GM18909 (cell line): Measurements from ENCODE around the gene MUC20.
"Not testable (repeated sequence)": the region's sequence is repeated elsewhere in the genome, so short reads cannot be mapped to it uniquely, and the experiment has no call there.

ENCODE experiments used
- ATAC-seq: cut with Tn5 transposase; IDR thresholded peaks from one replicate; pipeline ENCODE4 v1.9.1; 2021; ENCODE audit warnings: mild to moderate bottlenecking; ENCODE audit not compliant: unreplicated experiment, poor library complexity

MUC20 gene

DNA sequence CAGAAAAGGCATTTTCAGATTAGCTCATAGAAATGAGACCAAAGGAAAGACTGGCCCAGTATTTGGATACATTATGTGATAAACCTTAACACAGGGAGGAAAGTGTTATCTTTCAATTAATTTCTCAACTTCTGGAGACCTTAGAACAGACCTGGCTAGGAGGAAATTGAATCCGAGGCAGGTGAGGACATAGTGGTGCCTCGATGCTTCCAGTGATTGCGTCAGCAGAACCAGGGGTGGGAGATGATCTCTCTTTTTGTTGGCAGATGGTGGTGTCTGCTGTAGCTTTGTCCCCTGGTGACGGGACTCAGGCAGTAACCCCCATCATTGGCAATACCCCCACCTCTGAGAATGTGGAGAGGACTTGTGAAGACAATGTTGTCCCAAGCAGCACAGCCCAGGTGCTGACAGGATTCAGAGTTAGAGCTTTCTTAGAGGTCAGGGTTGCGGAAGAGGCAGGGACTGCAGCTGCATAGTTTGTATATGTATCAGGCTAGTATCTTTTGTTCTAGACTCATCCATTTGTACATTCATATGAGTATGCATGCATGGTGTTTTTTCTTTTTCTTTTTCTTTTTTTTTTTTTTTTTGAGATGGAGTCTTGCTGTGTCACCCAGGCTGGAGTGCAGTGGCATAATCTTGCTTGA lies 27.9 kb upstream of the MUC20 start:
- ATAC-seq, result no peak

DNA sequence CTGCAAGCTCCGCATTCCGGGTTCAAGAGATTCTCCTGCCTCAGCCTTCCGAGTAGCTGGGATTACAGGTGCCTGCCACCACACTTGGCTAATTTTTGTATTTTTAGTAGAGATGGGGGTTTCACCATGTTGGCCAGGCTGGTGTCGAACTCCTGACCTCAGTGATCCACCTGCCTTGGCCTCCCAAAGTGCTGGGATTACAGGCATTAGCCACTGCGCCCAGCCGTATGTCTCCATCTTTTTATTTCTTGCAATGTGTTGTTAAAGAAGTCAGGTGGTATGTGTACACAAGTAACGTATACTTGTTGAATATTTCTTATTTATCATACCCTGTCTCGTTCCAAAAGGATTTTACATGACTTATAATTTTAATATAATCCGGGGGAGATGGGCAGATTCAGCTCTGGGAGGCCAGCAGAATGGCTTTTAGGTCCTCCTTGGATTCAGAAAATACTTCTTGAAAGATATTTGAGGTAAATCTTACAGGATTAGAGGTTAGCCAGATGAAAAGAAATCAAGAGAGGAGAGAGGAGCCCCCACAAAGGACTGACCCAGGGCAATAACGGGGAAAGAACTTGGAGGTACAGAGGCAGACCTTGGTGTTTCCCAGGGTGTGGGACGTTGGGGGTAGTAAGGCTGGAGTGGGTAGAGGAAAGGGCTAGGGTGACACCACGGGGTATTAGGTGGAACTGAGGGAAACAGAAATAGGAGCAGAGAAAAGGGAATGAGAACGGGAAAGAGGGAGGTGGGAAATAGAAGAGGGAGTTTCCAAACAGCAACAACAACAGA lies 27.2 kb upstream of the MUC20 start:
- no peak for ATAC-seq

DNA sequence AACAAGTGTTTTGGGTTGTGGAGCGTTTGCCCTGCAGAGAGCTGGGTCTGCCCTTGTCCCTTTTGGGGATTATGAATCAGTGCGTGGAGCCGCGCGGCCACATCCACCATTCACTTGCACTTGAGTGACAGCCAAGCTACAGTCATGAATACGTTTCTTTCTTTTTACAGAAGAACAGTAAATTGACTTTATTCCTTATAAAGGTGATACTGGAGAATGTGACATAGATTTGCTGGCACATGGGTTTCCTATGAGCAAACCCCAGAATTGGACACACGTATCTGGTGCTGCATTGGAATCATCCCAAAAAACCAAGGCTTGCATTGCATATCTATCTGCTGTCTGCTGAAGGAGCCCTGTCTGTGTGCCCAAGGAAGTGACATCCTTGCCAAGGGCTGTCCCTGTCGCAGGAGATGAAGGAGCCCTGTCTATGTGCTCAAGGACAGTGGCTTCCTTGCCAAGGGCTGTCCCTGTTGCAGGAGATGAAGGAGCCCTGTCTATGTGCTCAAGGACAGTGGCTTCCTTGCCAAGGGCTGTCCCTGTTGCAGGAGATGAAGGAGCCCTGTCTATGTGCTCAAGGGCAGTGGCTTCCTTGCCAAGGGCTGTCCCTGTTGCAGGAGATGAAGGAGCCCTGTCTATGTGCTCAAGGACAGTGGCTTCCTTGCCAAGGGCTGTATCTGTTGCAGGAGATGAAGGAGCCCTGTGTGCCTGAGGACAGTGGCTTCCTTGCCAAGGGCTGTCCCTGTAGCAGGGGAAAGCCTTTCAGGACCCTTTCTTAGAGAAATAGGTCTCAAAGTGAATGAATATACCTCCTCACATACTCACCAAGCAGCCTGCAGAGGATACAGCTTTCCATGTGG lies 26.3 kb upstream of the MUC20 start:
- not testable (repeated sequence) for ATAC-seq

DNA sequence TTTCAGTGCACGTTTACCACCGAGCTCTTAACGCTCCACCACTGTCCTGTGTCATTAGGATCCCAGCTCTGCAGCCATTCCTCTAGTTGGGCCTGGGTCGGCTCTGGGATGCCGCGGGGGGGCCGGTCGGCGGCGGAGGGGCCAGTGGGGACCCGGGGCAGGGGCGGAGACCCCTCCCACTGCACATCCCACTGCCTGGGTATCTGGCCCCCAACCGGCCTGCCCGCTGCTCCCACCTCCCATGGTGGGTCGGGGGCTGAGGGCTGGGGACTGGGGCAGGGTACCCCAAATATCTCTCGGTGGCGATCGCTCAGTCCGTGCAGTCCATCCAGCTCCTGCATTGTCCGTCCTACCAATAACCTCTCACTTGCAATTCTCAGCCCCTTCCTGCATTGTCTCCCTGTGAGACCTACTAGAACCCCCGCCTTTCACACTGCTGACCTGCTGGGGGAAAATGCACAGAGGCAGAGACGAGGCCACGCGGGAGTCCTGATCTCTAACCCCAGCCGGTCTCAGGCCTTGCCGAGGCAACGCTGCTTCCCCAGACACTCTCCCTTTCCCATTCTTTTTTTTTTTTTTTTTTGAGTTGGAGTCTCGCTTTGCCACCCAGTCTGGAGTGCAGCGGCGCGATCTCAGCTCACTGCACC lies 24.0 kb upstream of the MUC20 start:
- no peak for ATAC-seq

DNA sequence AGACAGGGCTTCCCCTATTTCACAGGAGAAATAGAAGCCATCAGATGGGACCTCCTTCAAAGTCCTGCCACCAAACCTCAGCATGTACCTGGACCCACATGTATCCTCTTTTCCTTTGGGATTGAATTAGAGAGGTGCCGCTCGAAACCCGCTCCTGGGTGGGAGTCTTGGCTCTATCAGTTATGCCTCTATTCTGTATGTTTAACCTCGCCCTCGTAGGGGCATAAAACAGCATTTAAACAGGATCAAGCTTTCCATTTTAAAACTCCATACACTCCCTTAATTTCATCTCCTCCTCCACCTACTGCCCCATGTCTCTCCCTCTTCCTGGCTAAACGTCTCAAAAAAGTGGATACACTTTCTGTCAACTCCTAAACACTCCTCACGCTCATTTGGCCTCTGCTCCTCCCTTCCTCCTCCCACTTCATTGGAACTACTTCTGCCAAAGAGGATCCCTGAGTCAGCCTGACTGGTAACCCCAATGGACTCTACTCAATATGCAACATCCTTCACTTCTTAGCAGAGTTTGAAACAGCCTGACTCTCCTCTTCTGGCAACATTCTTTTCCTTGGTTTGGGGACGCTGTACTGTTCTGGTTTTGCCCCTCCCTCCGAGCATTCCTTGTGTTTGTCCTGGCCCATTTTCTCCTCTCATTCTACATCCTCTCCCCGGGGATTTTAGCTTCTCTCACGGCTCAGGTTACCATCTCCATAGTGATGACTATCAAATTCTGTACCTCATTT lies 23.0 kb upstream of the MUC20 start:
- no peak for ATAC-seq

DNA sequence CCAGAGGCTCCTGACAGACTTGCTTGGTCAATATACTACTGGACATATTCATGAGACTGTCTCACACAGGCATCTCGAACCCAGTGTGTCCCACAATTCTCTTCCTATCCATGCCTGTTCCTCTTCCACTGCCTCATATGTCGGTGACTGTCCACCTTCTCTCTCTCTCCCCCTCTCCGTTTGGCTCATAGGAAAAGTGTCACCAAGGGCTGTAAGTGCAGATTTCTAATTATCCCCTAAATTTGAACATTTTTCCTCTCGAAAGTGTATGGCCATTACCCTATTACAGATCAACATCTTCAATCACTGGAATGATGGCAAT lies 22.5 kb upstream of the MUC20 start:
- no peak for ATAC-seq

DNA sequence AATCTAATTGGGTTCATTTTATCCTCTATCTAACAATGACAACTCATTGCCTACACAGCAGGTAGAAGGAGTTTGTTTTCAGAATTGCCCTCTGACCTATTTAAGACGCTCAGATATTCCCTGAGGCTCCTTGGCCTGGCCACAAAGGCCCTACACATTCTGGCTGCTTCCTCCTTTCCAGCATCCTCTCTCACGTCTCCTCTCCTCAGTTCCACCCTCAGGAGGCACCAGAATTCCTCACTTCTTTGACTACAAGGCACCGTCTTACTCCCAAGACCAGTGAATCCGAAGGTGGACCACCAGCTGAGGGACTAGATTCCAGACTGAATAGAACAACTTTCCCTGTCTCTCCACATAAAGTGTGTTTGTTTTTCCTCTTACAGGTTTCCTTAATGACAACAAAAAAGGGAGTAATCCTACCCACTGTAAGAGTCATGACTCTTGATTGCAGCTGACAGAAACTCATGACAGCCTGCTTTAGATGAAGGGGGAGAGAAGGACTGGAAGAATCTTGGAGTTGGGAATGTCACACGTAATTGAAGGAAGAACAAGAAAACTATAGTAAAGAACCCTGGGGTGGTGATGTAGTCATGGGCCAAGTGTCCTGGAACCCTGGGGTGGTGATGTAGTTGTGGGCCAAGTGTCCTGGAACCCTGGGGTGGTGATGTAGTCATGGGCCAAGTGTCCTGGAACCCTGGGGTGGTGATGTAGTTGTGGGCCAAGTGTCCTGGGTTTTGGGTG lies 22.0 kb upstream of the MUC20 start:
- no peak for ATAC-seq

DNA sequence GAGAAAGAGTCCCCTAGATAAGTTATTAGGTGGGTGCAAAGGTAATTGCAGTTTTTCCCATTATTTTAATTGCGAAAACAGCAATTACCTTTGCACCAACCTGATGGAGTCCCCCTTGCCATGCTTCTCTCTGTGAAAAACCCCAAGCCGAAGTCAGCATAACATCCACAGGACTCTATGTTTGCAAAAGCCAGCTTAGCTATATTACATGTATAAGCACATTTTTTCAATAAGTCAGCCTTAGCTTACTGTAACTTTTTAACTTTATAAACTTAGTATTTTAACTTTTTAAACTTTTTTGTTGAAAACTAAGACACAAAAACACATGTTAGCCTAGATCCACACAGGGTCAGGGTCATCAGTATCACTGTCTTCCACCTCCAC lies 21.4 kb upstream of the MUC20 start:
- ATAC-seq, result no peak

DNA sequence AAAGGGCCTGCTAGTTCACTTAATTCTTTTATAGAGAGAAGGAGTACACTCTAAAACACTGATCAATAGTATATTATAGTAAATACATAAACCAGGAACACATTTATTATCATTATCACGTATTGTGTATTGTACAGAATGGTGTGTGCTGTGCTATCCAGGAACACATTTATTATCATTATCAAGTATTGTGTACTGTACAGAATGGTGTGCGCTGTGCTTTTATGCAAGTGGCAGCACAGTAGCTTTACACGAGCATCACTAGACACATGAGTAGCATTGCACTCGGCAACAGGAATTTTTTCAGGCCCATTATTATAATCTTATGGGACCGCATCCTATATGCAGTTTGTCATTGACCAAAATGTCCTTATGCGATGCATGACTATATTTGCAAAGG lies 20.9 kb upstream of the MUC20 start:
- ATAC-seq, result no peak

DNA sequence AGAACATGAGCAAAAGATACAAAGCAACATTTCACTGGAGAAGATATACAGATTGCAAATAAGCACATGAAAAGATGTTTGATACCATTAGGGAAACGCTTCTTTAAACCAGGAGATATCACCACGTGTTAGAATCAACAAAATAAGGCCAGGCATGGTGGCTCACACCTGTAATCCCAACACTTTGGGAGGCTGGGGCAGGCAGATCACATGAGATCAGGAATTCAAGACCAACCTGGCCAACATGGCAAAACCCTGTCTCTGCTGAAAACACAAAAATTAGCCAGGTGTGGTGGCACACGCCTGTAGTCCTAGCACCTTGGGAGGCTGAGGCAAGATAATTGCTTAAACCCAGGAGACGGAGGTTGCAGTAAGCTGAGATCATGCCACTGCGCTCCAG lies 20.5 kb upstream of the MUC20 start:
- ATAC-seq, result no peak

DNA sequence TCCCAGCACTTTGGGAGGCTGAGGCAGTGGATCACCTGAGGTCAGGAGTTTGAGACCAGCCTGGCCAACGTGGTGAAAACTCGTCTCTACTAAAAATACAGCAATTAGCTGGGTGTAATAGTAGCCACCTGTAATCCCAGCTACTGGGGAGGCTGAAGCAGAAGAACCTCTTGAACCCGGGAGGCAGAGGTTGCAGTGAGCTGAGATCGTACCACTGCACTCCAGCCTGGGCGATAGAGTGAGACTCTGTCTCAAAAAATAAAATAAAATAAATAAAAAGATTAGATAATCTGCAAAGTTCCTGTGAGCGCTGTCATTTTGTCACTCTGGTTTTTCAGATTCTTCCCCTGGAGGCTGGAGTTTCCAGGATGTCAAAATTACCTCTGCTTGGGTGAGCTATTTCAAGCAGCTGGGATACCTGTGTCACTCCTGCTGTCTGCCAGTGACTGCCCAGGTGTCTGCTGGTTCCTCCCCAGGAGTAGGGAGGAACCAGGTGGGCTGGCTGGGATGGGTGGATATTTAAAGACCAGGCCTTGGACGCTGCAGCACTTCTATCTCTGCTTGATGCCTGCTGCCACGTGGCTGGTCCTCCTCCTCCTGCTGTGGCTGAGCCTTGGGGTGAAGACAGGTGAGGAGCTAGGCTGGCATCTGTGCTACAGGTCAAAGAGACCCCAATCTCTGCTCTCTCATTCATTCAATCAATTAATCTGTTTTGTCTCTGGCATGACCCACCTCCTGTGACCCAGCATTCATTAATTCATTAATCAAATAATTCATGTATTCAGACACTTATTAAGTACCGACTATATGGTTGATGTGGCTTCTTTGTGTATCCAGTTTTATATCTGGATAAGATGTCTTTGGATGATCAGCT lies 19.5 kb upstream of the MUC20 start:
- no peak for ATAC-seq

DNA sequence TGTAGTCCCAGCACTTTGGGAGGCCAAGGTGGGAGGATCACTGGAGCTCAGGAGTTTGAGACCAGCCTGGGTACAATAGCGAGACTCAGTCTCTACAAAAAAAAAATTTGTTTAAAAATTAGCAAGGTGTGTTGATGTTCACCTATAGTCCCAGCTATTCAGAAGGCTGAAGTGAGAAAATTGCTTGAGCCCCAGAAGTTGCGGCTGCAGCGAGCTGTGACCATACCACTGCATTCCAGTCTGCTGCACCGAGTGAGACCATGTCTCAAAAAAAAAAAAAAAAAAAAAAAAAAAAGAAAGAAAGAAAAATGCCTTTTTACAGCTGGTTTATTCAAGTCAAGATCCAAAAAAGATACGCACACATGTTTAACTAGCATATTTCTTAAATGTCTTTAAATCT lies 17.0 kb upstream of the MUC20 start:
- ATAC-seq, result no peak

DNA sequence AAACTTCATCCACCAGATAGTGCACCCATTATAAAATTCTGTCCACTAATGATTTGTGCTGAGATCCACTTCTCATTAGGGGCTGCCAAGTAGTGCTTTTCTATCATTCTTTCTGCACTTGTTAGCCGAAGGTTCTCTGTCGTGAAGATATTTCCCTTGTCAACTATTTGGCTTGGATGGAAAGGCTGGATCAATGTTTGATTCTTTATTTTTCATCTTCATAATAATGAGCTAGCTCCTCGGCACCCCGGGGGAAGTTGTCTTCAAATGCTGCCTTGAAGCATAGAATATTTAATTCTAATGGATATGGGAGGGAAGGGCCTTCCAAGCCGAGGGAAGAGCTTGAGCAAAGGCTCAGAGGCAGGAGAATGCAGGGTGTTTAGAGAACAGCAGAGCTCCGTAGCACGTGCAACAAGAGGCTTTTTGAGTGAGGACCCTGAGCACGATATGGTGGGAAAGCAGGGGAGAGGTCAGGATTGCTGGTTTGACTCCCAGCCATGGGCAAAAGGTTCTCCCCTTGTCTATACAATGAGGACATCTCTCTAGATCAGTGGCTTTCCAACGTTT lies 16.3 kb upstream of the MUC20 start:
- ATAC-seq, result no peak

DNA sequence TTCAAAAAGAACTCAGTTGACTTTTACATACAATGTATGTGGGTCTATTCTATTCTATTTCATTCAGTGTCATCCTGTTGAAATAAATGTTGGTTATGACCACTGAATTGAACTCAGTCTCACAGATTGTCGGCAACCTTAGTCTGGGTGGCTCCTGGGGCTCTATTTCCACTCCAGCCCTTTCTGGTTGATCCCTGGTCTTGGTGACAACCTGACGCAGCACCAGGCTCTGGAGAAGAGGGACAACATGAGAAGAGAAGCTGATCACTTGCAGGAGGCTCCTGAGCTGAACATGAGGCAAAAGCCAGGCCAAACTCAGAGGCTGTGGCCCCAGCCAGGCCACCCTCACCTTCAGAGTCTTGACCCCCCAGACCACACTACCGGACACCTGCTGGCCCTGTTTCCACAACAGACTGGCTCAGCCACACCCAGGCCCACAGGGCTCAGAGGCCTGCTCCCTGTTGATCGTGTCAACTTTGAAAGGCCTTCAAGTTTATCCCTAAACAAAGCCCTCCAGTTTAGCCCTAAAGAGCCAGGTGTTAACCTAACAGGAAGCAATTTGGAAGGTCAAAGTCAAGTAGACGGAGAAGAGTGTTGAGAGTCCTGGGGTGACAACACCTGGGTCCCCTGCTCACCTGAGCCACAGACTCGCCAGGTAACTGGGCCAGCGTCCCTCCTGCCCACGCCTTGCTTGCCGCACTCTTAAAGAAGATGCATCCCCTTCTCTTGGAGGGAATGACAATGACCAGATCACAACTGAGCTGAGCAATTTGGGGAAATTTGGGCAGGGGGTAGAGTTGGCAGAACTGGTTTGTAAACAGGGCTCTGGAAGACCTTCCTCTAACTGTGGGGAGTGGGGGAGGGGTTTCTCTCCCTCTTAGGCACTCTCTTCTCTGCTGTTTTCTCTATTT lies 15.4 kb upstream of the MUC20 start:
- ATAC-seq, result no peak

DNA sequence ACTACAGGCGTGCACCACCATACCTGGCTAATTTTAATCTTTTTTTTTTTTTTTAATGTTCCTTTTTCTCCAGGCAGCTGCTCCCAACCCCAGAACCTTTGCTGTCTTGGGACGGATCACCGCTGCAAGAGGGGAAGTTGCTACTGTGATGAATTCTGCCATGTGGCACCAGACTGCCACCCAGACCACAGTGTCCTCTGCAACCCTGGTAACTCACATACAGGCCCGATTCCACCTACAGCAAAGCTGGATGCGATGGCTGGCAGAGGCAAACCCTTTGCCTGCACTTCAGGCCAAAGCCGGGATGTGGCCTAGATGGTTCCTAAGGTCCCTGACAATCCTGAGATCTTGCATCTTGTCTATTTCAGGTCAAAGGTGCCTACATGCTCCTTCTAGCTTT lies 12.7 kb upstream of the MUC20 start:
- ATAC-seq, result no peak

DNA sequence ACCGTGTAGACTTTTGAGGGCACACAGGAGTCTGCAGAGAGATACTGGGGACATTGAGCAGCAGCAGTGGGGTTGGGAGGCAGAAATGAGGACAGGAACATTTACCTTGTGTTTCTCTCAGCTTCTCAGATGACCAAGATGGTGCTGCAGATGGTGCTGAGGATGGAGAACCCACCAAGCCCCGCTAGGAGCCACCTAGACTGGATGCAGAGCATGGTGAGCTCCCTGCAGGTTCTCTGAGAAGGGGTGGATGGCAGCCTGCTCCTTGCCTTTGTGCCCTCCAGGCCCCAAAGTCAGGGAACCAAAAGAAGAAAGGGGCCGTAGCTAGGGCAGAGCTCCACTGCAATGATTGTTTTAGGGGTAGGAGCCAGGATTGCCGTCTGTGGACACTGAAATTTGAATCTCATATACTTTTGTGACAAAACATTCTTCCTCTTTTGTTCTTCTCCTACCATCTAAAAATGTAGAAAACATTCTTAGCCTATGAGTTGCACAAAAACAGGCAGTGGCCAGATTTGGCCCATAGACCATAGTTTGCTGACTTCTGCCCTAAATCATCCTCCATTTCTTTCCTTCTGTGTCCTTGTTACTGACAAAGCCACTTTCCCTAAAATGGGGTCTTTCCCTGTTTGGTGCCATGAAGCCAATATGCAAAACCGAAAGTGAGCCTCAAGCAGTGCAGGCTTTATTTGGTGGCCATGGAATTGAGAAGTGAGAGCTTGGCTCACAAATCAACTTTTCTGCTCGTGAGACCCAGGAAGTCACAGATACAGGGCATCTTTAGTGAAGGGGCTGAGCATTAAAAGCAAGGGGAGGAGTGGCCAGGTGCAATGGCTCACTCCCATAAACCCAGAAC lies 11.9 kb upstream of the MUC20 start:
- ATAC-seq, result no peak
